Thymus (tissue), 11 donors: ENCODE results near the gene CIB1. TPM values are rescaled to one million over a fixed set of nuclear protein-coding genes. Genes with fewer than 3 reads are reported as not detected.
"Not testable (repeated sequence)": the region's sequence is repeated elsewhere in the genome, so short reads cannot be mapped to it uniquely, and the experiment has no call there.

Experiments used
- DNase-seq, 9 donors: peaks; one replicate each; pipeline ENCODE4 v3.0.0-alpha.2; 2013; ENCODE audit warnings: low spot score in 9 of 9, low read depth in 6 of 9, missing footprints in 1 of 9
- H3K27ac ChIP-seq, 2 donors: one replicate each; pipeline ENCODE4 v1.5.1; 2013; ENCODE audit warnings: control low read depth in 1 of 2, low read depth in 1 of 2, low read length in 1 of 2, mild to moderate bottlenecking in 1 of 2, moderate library complexity in 1 of 2
- H3K27me3 ChIP-seq, 2 donors: one replicate each; pipeline ENCODE4 v1.5.1; 2013; ENCODE audit warnings: low read length in 1 of 2; ENCODE audit not compliant: control insufficient read depth in 2 of 2, insufficient read depth in 1 of 2
- H3K36me3 ChIP-seq, 2 donors: one replicate each; pipeline ENCODE4 v1.5.1; 2013; ENCODE audit warnings: low read length in 1 of 2, mild to moderate bottlenecking in 1 of 2, moderate library complexity in 1 of 2; ENCODE audit not compliant: control insufficient read depth in 2 of 2, insufficient read depth in 2 of 2
- H3K4me1 ChIP-seq, 2 donors: one replicate each; pipeline ENCODE4 v1.5.1; 2013; ENCODE audit warnings: low read length in 2 of 2; ENCODE audit not compliant: control insufficient read depth in 2 of 2, insufficient read depth in 2 of 2
- H3K4me3 ChIP-seq, 2 donors: one replicate each; pipeline ENCODE4 v1.5.1; 2013; ENCODE audit warnings: low read length in 2 of 2, control low read depth in 1 of 2, mild to moderate bottlenecking in 1 of 2
- H3K9me3 ChIP-seq, 2 donors: one replicate each; pipeline ENCODE4 v1.5.1; 2013; ENCODE audit warnings: low read length in 1 of 2, mild to moderate bottlenecking in 1 of 2; ENCODE audit not compliant: control insufficient read depth in 2 of 2, insufficient read depth in 1 of 2
- WGBS: extraction: QIAGEN DNeasy Blood & Tissue Kit; methylation state at CpG from one replicate; pipeline ENCODE4 v1.1.7; 2013; 5-methylcytosine and 5-hydroxymethylcytosine counted together
- polyA plus RNA-seq: library from polyadenylated mRNA; stranded (reverse); fragments of 200-250 nt; gene quantifications from one replicate; pipeline ENCODE4 v1.2.3, GENCODE V29; 2013
- total RNA-seq: library from RNA; stranded (reverse); fragments of 120-200 nt; gene quantifications from one replicate; pipeline ENCODE4 v1.2.4, GENCODE V29; 2013
- donor health status: healthy.

The CIB1 gene
- total and polyA plus RNA-seq, 2 donors = 43.7 to 169 TPM

GRCh38 chr15:90194655-90195054, 39.1 kb downstream of the CIB1 start:
- H3K4me3 ChIP-seq = no peak overlapping the region
- no peaks in the 10 kb centered on the region for H3K9me3 ChIP-seq
- peaks cover 36 to 59% of the 10 kb centered on the region in 2 donors for H3K4me1 ChIP-seq
- peaks cover 3 to 5% of the 10 kb centered on the region in 2 donors for H3K36me3 ChIP-seq
- WGBS = 55% methylated on average over 2 of the region's 2 CpGs
- H3K27me3 ChIP-seq = no peaks in the 10 kb centered on the region
- peak overlapping the region; percentile 5 to 64 for H3K27ac ChIP-seq
- peak in 1 of 9 donors; percentile 31 for DNase-seq

DNA sequence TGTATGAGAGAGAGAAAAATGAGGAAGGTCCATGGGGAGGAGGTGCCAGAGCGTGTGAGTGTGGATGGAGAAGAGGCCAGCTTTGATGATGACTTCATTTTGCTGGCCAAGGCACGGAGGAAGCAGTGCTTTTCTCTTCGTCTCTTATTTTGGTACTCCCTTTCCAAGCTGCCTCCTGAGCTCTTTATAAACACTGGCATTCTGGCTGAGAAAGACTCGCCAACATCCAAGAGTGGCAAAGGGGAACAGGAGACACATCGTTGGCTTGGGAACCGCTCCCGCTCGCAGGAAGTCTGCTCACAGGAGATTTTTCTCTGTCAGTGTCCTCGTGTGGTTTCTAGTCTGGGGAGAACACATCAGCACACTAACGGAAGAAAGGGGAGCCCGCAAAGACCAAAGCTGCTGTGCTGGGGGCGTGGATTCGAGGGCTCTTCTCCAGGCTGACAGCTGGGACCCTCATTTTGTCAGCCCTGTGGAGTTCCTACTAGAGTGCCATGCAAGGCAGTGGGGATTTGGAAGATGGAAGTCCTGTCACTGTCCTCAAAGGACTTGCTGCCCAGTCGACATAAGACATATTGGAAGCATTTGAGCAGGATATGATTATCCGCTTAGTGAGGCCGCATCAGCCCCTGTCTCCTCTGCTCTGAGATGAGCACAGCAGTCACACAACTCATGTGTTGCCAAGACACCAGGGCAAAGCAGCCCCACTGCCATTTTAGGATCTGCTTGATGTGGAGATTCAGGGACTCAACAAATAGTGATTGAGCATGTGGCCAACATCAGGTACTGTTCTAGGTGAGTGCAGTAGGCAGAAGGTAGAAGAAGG, 40.6 kb downstream of the CIB1 start:
- Histone ChIP-seq H3K9me3 (no peaks in the 10 kb centered on the region), H3K27me3 (no peaks in the 10 kb centered on the region), H3K4me3 (peak overlapping the region; percentile 31 to 44), H3K27ac (peak overlapping the region; percentile 82 to 93), H3K36me3 (peaks cover 3 to 5% of the 10 kb centered on the region in 2 donors), H3K4me1 (peaks cover 37 to 68% of the 10 kb centered on the region in 2 donors)
- peak in 6 of 9 donors; percentile 41 to 72 (median 55) for DNase-seq
- 19% methylated on average over 16 of the region's 16 CpGs for WGBS

- Histone ChIP-seq H3K9me3 (no peaks in the 10 kb centered on the region), H3K27me3 (no peaks in the 10 kb centered on the region), H3K36me3 (peaks cover 3 to 5% of the 10 kb centered on the region in 2 donors), H3K4me1 (peaks cover 37 to 73% of the 10 kb centered on the region in 2 donors), H3K27ac (peak overlapping the region; percentile 79 to 93), H3K4me3 (peak overlapping the region; percentile 31 to 44)
- WGBS = 15% methylated on average over 7 of the region's 7 CpGs
- peak; percentile 54 to 90 (median 76) for DNase-seq
Observed at GRCh38 chr15:90191794-90192509, 41.8 kb downstream of the CIB1 start.

GRCh38 chr15:90191344-90191687, 42.4 kb downstream of the CIB1 start:
- H3K9me3 ChIP-seq = no peaks in the 10 kb centered on the region
- no peaks in the 10 kb centered on the region for H3K27me3 ChIP-seq
- H3K36me3 ChIP-seq = peaks cover 3 to 5% of the 10 kb centered on the region in 2 donors
- H3K4me1 ChIP-seq = peaks cover 37 to 73% of the 10 kb centered on the region in 2 donors
- no peak for DNase-seq
- H3K4me3 ChIP-seq = no peak overlapping the region
- 88% methylated on average over 3 of the region's 3 CpGs for WGBS
- H3K27ac ChIP-seq = peak overlapping the region; percentile 79 to 93

DNA sequence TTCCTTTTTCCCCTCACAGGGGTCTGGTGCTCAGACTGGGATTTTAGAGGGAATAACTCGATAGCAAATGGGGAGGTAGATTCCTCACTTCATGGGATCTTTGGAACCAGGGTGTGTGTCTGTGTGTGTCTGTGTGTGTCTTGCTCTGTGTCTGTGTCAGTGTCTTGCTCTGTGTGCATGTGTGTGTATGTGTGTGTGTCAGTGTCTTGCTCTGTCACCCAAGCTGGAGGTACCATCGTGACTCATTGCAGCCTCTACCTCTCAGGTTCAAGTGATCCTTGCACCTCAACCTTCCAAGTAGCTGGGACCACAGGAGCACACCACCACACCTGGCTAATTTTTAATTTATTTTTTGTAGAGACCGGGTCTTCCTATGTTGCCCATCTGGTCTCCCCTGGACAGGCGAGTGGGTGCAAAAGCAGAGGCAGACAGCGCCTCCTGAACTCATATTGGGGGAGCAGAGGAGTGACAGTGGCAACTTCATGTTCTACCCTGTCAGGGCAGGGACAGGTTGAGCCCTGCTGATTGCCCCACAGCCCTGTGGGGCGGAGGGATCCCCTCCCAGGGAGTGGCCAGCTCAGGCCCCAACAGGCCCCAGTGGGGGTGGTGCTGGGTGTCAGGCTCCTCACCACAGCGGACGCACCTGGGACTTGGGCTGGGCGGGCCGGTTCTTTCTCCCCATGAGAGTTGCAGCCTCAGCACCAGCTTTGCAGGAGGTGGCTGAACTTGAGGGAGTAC, 43.0 kb downstream of the CIB1 start:
- Histone ChIP-seq H3K4me1 (peaks cover 37 to 74% of the 10 kb centered on the region in 2 donors), H3K27me3 (no peaks in the 10 kb centered on the region), H3K27ac (peak overlapping the region; percentile 75 to 93), H3K4me3 (no peak overlapping the region), H3K36me3 (peaks cover 3 to 5% of the 10 kb centered on the region in 2 donors), H3K9me3 (no peaks in the 10 kb centered on the region)
- WGBS = 92% methylated on average over 10 of the region's 10 CpGs
- peak in 1 of 9 donors; percentile 44 for DNase-seq

DNA sequence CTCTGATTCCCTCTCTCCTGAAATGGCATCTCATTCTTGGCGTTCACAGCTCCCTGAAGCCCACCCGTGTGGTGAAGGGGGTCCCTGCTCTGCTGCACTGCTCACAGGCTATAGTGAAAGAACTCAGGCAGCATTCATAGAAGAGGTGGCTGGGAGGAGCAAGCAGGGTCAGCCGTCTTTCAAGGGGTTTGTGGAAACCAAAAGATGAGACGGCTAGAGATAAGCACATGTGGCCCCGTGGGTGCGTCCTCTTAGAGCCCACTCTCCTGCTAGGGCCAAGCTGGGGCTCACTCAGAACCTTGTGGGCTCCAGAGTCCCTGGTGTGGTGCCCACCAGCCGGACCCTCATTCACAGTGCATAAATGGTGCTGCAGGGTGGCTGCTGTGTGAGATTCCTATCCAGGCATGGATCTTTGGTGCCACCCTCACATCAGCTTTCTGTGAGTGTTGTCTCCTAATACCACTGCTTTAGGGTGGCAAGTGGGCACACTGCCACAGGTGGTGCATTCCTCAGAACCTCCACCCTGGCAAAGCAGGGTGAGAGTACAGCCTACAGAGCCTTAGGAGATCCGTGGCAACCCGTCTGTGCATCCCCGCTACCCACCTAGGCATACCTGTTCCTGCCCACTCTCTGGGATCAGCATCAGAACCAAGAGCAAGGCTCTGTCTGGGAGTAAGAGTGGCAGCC, 43.8 kb downstream of the CIB1 start:
- H3K36me3 ChIP-seq = peaks cover 0 to under 1% of the 10 kb centered on the region in 2 donors
- peaks cover 40 to 75% of the 10 kb centered on the region in 2 donors for H3K4me1 ChIP-seq
- H3K9me3 ChIP-seq = no peaks in the 10 kb centered on the region
- WGBS = 74% methylated on average over 10 of the region's 10 CpGs
- H3K27me3 ChIP-seq = no peaks in the 10 kb centered on the region
- peak overlapping the region in 1 of 2 donors; percentile 54 for H3K27ac ChIP-seq
- H3K4me3 ChIP-seq = no peak overlapping the region
- no peak for DNase-seq

DNA sequence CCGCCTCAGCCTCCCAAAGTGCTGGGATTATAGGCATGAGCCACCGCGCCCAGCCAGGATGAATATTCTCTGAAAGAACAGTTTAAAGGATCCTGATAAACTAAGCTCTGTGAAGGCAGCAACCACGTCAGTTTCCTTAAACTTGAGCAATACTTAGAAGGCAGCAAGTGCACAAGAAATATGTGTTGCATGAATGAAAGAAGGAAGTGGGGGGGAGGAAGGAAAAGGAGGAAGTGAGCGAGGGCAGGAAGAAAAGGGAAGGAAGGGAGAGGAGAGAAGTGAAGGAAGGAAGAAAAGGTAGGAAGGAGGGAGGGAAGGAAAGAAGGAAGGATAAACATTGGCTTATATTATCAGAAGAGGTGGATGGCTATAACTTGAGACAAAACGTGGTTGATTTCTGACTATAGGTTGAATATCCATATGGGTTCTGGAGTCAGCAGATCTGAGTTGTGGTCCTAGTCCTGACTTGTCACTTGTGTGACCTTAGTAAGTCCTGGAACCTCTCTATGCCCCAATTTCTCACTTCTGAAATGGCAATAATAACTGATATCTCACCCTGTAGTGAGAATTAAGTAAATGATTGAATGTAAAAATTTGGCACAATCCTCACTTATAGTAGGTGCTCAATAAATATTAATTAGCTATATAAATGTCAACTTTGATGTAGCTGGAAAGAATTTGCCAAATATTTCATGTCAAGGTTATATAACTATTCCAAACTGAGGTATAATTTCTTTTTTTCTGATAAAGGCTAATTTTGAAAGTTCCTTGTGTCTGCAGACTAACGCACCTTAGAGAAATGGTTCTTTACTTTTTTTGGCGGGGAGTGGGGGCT, 44.6 kb downstream of the CIB1 start:
- H3K27me3 ChIP-seq = no peaks in the 10 kb centered on the region
- no peaks in the 10 kb centered on the region for H3K9me3 ChIP-seq
- WGBS = 86% methylated on average over 8 of the region's 8 CpGs
- no peaks in the 10 kb centered on the region for H3K36me3 ChIP-seq
- H3K4me3 ChIP-seq = no peak overlapping the region
- DNase-seq = no peak
- H3K27ac ChIP-seq = no peak overlapping the region
- H3K4me1 ChIP-seq = peaks cover 40 to 75% of the 10 kb centered on the region in 2 donors

GRCh38 chr15:90188065-90188464, 45.7 kb downstream of the CIB1 start:
- peaks cover 31 to 65% of the 10 kb centered on the region in 2 donors for H3K4me1 ChIP-seq
- H3K9me3 ChIP-seq, H3K27ac ChIP-seq, H3K4me3 ChIP-seq, DNase-seq, H3K27me3 ChIP-seq, H3K36me3 ChIP-seq: not testable (repeated sequence)
- 96% methylated on average over 7 of the region's 7 CpGs for WGBS
